Measurements from ENCODE around the gene CDSN. TPM values are rescaled to one million over a fixed set of nuclear protein-coding genes. Genes with fewer than 3 reads are reported as not detected.

CDSN gene
- total and polyA plus RNA-seq, 2 donors (not counting 3 experiments of a cell fraction or from before 2014, with no cell fraction given): not detected

- H3K4me2 ChIP-seq (ENCODE audit: insufficient read depth, low read length): no peak overlapping the region
- POLR2A ChIA-PET: no interaction called here
- intact Hi-C loops (cut with micrococcal nuclease): no loop called here
- H3K9me1 ChIP-seq (replicated peaks; ENCODE audit: control insufficient read depth, extremely low read depth, insufficient read depth, low read length): no peaks in the 10 kb centered on the region
- FAIRE-seq: no peak
- no peaks in the 10 kb centered on the region for H4K20me1 ChIP-seq (replicated peaks; ENCODE audit: control insufficient read depth, extremely low read depth, insufficient read depth, low read length)
- dilution Hi-C loops (cut with MboI; ENCODE audit: extremely low pct_ligation_motif_present, low sequenced_read_pairs): no loop called here
- no peaks in the 10 kb centered on the region for H3K27me3 ChIP-seq (ENCODE audit: control insufficient read depth in 2 of 2, insufficient read depth in 2 of 2, low read length in 2 of 2)
- DNase-seq (ENCODE audit: low read depth, low spot score): no peak
- H3K4me1 ChIP-seq (ENCODE audit: control insufficient read depth, extremely low read depth, insufficient read depth, low read length): no peaks in the 10 kb centered on the region
- no peaks in the 10 kb centered on the region for H3K36me3 ChIP-seq (ENCODE audit: control insufficient read depth in 2 of 2, extremely low read depth in 1 of 2, insufficient read depth in 2 of 2, low read length in 2 of 2)
- H3K79me2 ChIP-seq (ENCODE audit: control insufficient read depth, insufficient read depth, low read length): no peaks in the 10 kb centered on the region
- TF ChIP-seq MYC (IDR thresholded peaks at IDR 0.05; ENCODE audit: low read depth, low read length) (no peak), POLR2AphosphoS5 (IDR thresholded peaks at IDR 0.05; ENCODE audit: insufficient read depth, low read depth, low read length) (no peak), GATA2 (IDR thresholded peaks at IDR 0.05; ENCODE audit: insufficient read depth, insufficient read length, low read depth, low read length) (no peak), EZH2 (IDR thresholded peaks at IDR 0.05; ENCODE audit: borderline replicate concordance, low read depth, low read length, severe bottlenecking) (no peak), POLR2A (IDR thresholded peaks at IDR 0.05; ENCODE audit: low read depth, low read length) (no peak), CTCF (IDR thresholded peaks at IDR 0.05; ENCODE audit: extremely low read depth in 1 of 2, insufficient read depth in 1 of 2, low read depth in 1 of 2, low read length in 2 of 2) (no peak), FOS (IDR thresholded peaks at IDR 0.05; ENCODE audit: borderline replicate concordance, insufficient read depth, low read length) (no peak), JUN (IDR thresholded peaks at IDR 0.05; ENCODE audit: borderline replicate concordance, insufficient read depth, insufficient read length, low read depth) (no peak)
- TF ChIP-seq, protein P1, sequence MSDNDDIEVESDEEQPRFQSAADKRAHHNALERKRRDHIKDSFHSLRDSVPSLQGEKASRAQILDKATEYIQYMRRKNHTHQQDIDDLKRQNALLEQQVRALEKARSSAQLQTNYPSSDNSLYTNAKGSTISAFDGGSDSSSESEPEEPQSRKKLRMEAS (IDR thresholded peaks at IDR 0.05; ENCODE audit: insufficient read depth, insufficient read length): no peak
- no peak overlapping the region for H3K9ac ChIP-seq (replicated peaks; ENCODE audit: extremely low read depth, insufficient read depth, low read length)
- no peak overlapping the region for H2AFZ ChIP-seq (ENCODE audit: low read depth, low read length)
- BruUV-seq (replicated peaks): no TSS peak
- H3K9me3 ChIP-seq (replicated peaks; ENCODE audit: control insufficient read depth, insufficient read depth, low read length): no peaks in the 10 kb centered on the region
- H3K27ac ChIP-seq (ENCODE audit: insufficient read depth, low read depth, low read length): no peak overlapping the region
- no peak overlapping the region for H3K4me3 ChIP-seq (replicated peaks in 1 of 3; ENCODE audit: insufficient read depth in 1 of 3, low read depth in 1 of 3, low read length in 3 of 3)
- CTCF ChIA-PET: interaction anchor here (0.9 to 1.0 kb wide), 2 partner anchors 9 to 32 kb away, joined by 4 read pairs; no protein-coding TSS in a partner anchor
Measured at GRCh38 chr6:31169123-31169857, 49.0 kb upstream of the CDSN start.
